Measurements from ENCODE around the gene BET1. TPM values are rescaled to one million over a fixed set of nuclear protein-coding genes. Genes with fewer than 3 reads are reported as not detected.

Gene BET1
- total RNA-seq, 2 donors from 2014 or later, result 10.0 to 14.1 TPM

GRCh38 chr7:94041529-94041928 lies 37.4 kb upstream of the BET1 start:
- no peak for DNase-seq (ENCODE audit: low spot score)
- TF ChIP-seq, protein P1, sequence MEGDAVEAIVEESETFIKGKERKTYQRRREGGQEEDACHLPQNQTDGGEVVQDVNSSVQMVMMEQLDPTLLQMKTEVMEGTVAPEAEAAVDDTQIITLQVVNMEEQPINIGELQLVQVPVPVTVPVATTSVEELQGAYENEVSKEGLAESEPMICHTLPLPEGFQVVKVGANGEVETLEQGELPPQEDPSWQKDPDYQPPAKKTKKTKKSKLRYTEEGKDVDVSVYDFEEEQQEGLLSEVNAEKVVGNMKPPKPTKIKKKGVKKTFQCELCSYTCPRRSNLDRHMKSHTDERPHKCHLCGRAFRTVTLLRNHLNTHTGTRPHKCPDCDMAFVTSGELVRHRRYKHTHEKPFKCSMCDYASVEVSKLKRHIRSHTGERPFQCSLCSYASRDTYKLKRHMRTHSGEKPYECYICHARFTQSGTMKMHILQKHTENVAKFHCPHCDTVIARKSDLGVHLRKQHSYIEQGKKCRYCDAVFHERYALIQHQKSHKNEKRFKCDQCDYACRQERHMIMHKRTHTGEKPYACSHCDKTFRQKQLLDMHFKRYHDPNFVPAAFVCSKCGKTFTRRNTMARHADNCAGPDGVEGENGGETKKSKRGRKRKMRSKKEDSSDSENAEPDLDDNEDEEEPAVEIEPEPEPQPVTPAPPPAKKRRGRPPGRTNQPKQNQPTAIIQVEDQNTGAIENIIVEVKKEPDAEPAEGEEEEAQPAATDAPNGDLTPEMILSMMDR (IDR thresholded peaks at IDR 0.05), result no peak

GRCh38 chr7:94040254-94040653 lies 36.1 kb upstream of the BET1 start:
- TF ChIP-seq, protein P1 (IDR thresholded peaks at IDR 0.05), result no peak

More at GRCh38 chr7:94041529-94041928, 37.4 kb upstream of the BET1 start:
- Histone ChIP-seq H3K9me3 (no peaks in the 10 kb centered on the region), H3K36me3 (no peaks in the 10 kb centered on the region), H3K27me3 (no peaks in the 10 kb centered on the region), H3K27ac (no peak overlapping the region), H3K4me1 (no peaks in the 10 kb centered on the region), H3K4me3 (no peak overlapping the region)

DNA sequence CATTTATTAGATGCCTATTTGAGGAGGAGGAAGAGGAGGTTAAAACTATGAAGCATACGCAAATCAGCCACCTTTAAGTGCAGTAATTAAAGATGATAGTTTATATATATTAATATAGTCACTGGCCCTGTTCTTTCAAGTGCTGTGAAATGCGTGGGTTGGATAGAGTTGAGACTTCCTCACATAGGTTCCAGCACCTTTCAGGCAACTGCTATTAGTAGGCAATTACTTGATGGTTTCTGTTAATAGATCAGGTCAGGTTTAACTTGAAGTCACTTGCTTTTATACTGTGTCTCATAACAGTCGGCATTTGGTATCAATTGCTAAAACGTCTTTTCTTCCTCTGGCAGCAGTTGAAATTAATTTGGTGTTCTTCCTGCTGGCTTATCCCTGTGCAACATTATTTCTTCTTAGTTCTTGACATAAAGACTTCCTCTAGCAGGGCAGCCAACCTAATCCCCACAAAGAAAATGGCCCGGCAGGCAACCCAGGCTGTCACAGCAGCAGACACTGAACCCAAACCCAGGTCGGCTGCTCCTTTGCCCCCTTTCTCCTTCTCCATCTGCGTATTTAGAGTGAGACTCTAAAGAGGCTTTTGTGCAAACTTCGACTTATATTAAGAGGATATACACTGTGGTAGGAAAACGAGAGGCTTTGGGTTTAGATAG lies 35.3 kb upstream of the BET1 start:
- Histone ChIP-seq H3K4me1 (no peaks in the 10 kb centered on the region), H3K4me3 (no peak overlapping the region), H3K9me3 (no peaks in the 10 kb centered on the region), H3K27me3 (no peaks in the 10 kb centered on the region), H3K27ac (no peak overlapping the region), H3K36me3 (no peaks in the 10 kb centered on the region)
- TF ChIP-seq, protein P1 (IDR thresholded peaks at IDR 0.05), result no peak
- no peak for DNase-seq (ENCODE audit: low spot score)

More at GRCh38 chr7:94040254-94040653, 36.1 kb upstream of the BET1 start:
- Histone ChIP-seq H3K4me1 (no peaks in the 10 kb centered on the region), H3K36me3 (no peaks in the 10 kb centered on the region), H3K9me3 (no peaks in the 10 kb centered on the region), H3K27ac (no peak overlapping the region), H3K4me3 (no peak overlapping the region), H3K27me3 (no peaks in the 10 kb centered on the region)
- DNase-seq (ENCODE audit: low spot score), result no peak

DNA sequence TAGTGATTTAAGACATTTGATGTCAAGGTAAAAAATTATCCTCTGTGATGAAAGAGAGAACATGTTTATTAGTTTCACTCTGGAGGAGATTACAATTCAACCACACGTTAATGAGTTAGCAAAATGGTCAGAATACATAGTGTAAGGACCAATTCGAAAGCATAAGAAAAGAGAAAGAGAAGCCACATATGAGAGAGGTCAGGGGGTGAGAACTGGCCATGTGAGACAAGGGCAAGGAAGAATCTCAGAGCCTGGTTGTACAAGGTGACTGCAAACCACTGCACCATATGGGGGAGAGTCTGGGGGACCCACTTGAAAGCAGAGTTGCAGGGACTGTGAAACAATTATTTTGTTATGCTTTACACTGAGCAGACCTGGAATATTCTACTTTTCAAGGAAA lies 27.7 kb upstream of the BET1 start:
- H3K27ac ChIP-seq, result no peak overlapping the region
- DNase-seq (ENCODE audit: low spot score), result no peak
- H3K9me3 ChIP-seq, result no peaks in the 10 kb centered on the region
- TF ChIP-seq, protein P1 (IDR thresholded peaks at IDR 0.05), result no peak
- H3K4me1 ChIP-seq, result no peaks in the 10 kb centered on the region
- no peaks in the 10 kb centered on the region for H3K36me3 ChIP-seq
- no peaks in the 10 kb centered on the region for H3K27me3 ChIP-seq
- H3K4me3 ChIP-seq, result no peak overlapping the region

DNA sequence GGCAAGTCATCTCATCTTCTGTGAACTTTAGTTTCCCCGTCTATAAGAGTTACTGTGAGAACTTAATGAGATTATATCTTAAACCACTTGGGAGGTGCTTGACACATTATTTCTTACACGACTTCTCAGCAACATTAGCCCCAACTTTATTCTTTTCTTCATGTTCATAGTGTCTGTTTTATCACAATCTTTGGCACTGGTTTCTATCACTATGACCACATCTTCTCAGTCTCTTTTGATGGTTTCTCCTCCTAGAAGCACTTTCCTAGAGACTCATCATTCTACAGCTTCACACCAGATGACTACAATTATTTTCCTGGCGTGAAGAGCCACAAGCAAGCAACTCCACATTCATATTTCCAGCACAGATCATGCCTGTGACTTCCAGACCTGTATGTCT lies 26.5 kb upstream of the BET1 start:
- no peaks in the 10 kb centered on the region for H3K4me1 ChIP-seq
- no peaks in the 10 kb centered on the region for H3K27me3 ChIP-seq
- no peak overlapping the region for H3K27ac ChIP-seq
- TF ChIP-seq, protein P1 (IDR thresholded peaks at IDR 0.05), result no peak
- DNase-seq (ENCODE audit: low spot score), result no peak
- H3K36me3 ChIP-seq, result no peaks in the 10 kb centered on the region
- no peak overlapping the region for H3K4me3 ChIP-seq
- no peaks in the 10 kb centered on the region for H3K9me3 ChIP-seq

DNA sequence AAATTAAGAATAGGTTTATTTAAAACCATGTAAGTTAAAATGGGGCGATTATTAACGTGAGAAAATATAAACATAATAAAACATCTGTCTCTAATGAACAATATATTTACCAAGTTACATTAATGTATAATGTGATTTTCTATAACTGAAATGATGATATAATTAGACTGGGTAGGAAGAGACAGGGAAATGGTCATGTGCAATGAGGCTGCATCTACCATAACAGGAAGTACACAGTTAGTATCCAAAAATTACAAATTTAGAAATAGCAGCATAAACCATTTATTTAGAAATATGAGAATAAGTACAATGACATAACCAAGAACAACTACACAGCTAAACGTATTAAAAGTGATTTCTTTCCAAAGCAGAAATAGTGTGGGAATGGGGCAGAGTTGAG lies 25.8 kb upstream of the BET1 start:
- Histone ChIP-seq H3K27ac (no peak overlapping the region), H3K4me1 (no peaks in the 10 kb centered on the region), H3K27me3 (no peaks in the 10 kb centered on the region), H3K4me3 (no peak overlapping the region), H3K9me3 (no peaks in the 10 kb centered on the region), H3K36me3 (no peaks in the 10 kb centered on the region)
- TF ChIP-seq, protein P1 (IDR thresholded peaks at IDR 0.05), result no peak
- DNase-seq (ENCODE audit: low spot score), result no peak
